SK-N-MC (cell line): Measurements from ENCODE around the gene LPXN.

Experiments used
- DNase-seq: peaks from one replicate; pipeline ENCODE4 v3.0.0-alpha.2; 2011; ENCODE audit warnings: low read depth, low spot score
- H3K27ac ChIP-seq: fragments of 200-600 bp; sonication (generic); 2 replicates; pipeline ENCODE4 v1.5.1; 2016; ENCODE audit warnings: mixed run types
- H3K36me3 ChIP-seq: fragments of 200-600 bp; sonication (generic); 2 replicates; pipeline ENCODE4 v1.6.1; 2017; ENCODE audit warnings: antibody characterized with exemption, low read length, mixed read lengths; ENCODE audit not compliant: insufficient read depth
- H3K4me3 ChIP-seq: fragments of 200-600 bp; sonication (generic); 2 replicates; pipeline ENCODE4 v1.5.1; 2016
- H3K9ac ChIP-seq: fragments of 200-600 bp; sonication (generic); 2 replicates; pipeline ENCODE4 v1.8.0; 2017; ENCODE audit warnings: mixed run types, mixed read lengths; ENCODE audit not compliant: insufficient read length
- H3K9me3 ChIP-seq: fragments of 200-600 bp; sonication (generic); 2 replicates; pipeline ENCODE4 v1.6.1; 2017; ENCODE audit warnings: low read depth, mild to moderate bottlenecking, antibody characterized with exemption, low read length, moderate library complexity, mixed read lengths
- EZH2 ChIP-seq: fragments of 200-600 bp; sonication (generic); IDR thresholded peaks from one replicate; pipeline ENCODE4 v1.6.1; 2017; ENCODE audit warnings: antibody characterized with exemption
- FOXP2 ChIP-seq: optimal IDR thresholded peaks from 2 replicates; pipeline ENCODE3; 2011; ENCODE audit warnings: mild to moderate bottlenecking, moderate library complexity; ENCODE audit not compliant: insufficient read depth; ENCODE audit errors: extremely low read length, control extremely low read depth
- POLR2AphosphoS5 ChIP-seq: IDR thresholded peaks from 2 replicates; pipeline ENCODE4 v1.6.1; 2012; ENCODE audit warnings: mild to moderate bottlenecking, low read depth, low read length, borderline replicate concordance

Gene LPXN

DNA sequence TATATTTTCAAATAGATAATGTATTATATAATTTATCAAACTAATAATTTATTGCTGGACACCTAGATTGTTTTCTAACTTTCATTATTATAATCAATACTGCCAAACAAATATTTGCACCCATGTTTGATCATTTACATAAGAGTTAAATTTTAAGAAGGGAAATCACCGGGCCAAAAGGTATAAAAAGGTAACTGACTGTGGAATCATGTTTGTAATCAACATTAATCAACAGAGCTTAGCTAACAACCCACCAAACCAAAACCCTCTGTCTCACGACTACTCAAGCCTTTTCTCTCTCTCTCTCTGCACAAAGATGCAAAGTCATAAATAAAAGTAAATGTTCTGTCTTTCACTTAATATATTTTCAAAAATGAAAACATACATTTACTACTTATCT is 14.8 kb downstream of the LPXN start:
- H3K27ac ChIP-seq, result no peak overlapping the region

DNA sequence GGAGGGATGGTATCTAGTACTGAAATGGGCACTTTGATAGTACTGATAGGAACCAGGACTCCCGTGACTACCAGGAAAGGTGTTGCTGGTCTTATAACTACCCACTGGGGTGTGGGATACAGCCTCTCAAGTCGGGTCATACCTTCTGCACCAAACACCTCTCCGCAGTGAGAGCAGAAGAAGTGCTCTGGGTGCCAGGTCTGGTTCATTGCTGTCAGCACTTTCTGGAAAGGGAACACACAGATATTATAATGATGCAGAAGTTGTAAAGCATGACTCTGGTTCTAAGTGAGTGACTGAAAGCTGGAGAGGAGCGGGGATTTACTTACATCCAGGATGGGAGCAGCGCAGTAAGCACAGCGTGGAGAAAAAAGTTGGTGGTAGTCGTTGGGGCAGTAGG is 26.0 kb downstream of the LPXN start:
- TF ChIP-seq POLR2AphosphoS5 (no peak), FOXP2 (no peak), EZH2 (no peak)
- no peak for DNase-seq
- H3K4me3 ChIP-seq, result no peak overlapping the region
- H3K9me3 ChIP-seq, result no peaks in the 10 kb centered on the region
- no peak overlapping the region for H3K27ac ChIP-seq
- H3K36me3 ChIP-seq, result no peaks in the 10 kb centered on the region
- no peak overlapping the region for H3K9ac ChIP-seq

More for the DNA sequence above, 14.8 kb downstream of the LPXN start:
- Histone ChIP-seq H3K36me3 (no peaks in the 10 kb centered on the region), H3K4me3 (no peak overlapping the region), H3K9ac (no peak overlapping the region), H3K9me3 (no peaks in the 10 kb centered on the region)
- TF ChIP-seq POLR2AphosphoS5 (no peak), FOXP2 (no peak), EZH2 (no peak)
- no peak for DNase-seq

DNA sequence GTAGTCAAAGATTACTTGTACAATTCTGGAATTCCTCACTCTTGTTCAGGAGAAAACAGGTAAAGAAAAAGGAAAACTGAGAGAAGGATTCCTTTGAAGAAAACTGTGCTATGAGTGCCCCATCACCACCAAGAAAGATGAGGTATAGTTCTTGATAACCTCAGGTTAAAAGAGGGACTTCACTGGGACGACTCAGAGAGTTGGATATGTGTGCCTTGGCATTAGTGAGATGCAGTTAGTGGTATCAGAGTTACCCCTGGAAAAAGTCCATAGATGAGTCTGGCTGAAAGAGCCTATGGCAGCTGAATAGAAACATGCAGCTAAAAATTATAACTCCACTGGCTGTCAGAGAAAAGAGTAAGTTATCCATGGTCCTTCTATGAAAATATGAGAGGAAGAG is 28.8 kb downstream of the LPXN start:
- no peaks in the 10 kb centered on the region for H3K9me3 ChIP-seq
- TF ChIP-seq FOXP2 (no peak), EZH2 (no peak), POLR2AphosphoS5 (no peak)
- H3K9ac ChIP-seq, result no peak overlapping the region
- no peak overlapping the region for H3K4me3 ChIP-seq
- H3K27ac ChIP-seq, result no peak overlapping the region
- no peaks in the 10 kb centered on the region for H3K36me3 ChIP-seq
- DNase-seq, result no peak

DNA sequence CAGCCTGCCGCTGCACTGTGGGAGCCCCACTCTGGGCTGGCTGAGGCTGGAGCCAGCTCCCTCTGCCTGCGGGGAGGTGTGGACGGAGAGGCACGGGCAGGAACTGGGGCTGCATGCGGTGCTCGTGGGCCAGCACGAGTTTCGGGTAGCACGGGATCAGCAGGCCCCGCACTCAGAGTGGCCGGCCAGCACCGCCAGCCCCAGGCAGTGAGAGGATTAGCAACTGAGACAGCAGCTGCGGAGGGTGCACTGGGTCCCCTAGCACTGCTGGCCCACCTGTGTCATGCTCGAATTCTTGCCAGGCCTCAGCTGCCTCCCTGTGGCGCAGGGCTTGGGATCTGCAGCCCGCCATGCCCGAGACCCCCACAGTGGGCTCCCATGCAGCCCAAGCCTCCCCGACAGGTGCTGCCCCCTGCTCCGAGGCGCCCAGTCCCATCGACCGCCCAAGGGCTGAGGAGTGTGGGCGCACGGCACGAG is 43.8 kb downstream of the LPXN start:
- TF ChIP-seq FOXP2, result no peak
- no peak for TF ChIP-seq EZH2
- no peak for TF ChIP-seq POLR2AphosphoS5
- no peaks in the 10 kb centered on the region for H3K36me3 ChIP-seq
- no peaks in the 10 kb centered on the region for H3K9me3 ChIP-seq

DNA sequence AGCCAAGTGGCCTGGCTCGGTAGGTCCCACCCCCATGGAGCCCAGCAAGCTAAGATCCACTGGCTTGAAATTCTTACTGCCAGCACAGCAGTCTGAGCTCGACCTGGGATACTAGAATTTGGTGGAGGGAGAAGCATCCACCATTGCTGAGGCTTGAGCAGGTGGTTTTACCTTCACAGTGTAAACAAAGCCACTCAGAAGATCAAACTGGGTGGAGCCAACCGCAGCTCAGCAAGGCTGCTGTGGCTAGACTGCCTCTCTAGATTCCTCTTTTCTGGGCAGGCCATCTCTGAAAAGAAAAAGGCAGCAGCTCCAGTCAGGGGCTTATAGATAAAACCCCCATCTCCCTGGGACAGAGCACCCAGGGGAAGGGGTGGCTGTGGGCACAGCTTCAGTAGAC is 45.4 kb downstream of the LPXN start:
- no peak for DNase-seq
- Histone ChIP-seq H3K9me3 (no peaks in the 10 kb centered on the region), H3K27ac (no peak overlapping the region), H3K9ac (no peak overlapping the region), H3K4me3 (no peak overlapping the region), H3K36me3 (no peaks in the 10 kb centered on the region)
- TF ChIP-seq EZH2 (no peak), FOXP2 (no peak), POLR2AphosphoS5 (no peak)

More for the DNA sequence above, 43.8 kb downstream of the LPXN start:
- Histone ChIP-seq H3K27ac (no peak overlapping the region), H3K9ac (no peak overlapping the region), H3K4me3 (no peak overlapping the region)
- no peak for DNase-seq

DNA sequence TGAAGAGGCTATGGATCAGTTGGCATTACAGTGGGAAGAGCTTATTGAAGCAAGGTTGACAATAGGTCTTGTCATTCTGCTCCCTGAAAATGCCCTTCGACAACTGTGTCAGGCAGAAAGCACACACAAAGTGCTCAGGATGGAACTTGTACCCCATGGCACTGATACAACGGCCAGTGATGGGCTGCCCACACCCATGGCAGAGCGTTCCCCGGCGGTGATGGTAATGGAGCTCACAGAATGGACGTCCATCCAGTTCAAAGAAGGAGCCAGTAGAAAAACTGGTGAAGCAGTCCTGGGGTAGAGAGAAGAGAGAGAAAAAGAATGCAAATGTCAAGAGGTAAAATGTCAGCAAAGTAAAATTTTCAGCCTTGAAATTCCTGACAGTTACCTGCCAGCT is 48.2 kb downstream of the LPXN start:
- Histone ChIP-seq H3K9me3 (no peaks in the 10 kb centered on the region), H3K27ac (no peak overlapping the region), H3K4me3 (no peak overlapping the region), H3K36me3 (no peaks in the 10 kb centered on the region), H3K9ac (no peak overlapping the region)
- DNase-seq, result no peak
- no peak for TF ChIP-seq POLR2AphosphoS5
- TF ChIP-seq FOXP2, result no peak
- no peak for TF ChIP-seq EZH2

DNA sequence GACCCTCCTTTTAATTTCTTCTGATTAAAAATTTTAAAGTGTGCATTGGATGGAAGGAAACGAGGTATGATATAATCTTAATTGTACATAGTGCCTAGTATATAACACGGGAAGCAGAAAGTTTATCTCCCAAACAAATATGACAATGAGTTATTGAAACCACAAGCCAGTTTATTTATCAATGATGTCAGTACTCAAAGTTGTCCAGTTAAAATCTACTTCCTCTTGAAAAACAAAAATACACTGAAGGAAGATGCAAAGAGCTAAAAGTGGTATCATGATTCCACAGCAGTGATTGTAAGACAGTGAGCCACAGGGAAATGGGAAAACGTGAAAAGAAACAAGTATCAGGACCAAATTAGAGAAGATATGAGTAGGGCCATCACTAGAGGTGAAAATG is 48.9 kb downstream of the LPXN start:
- DNase-seq, result no peak
- no peak for TF ChIP-seq POLR2AphosphoS5
- no peak for TF ChIP-seq EZH2
- TF ChIP-seq FOXP2, result no peak
- no peak overlapping the region for H3K9ac ChIP-seq
- no peaks in the 10 kb centered on the region for H3K9me3 ChIP-seq
- H3K27ac ChIP-seq, result no peak overlapping the region
- H3K4me3 ChIP-seq, result no peak overlapping the region
- H3K36me3 ChIP-seq, result no peaks in the 10 kb centered on the region

DNA sequence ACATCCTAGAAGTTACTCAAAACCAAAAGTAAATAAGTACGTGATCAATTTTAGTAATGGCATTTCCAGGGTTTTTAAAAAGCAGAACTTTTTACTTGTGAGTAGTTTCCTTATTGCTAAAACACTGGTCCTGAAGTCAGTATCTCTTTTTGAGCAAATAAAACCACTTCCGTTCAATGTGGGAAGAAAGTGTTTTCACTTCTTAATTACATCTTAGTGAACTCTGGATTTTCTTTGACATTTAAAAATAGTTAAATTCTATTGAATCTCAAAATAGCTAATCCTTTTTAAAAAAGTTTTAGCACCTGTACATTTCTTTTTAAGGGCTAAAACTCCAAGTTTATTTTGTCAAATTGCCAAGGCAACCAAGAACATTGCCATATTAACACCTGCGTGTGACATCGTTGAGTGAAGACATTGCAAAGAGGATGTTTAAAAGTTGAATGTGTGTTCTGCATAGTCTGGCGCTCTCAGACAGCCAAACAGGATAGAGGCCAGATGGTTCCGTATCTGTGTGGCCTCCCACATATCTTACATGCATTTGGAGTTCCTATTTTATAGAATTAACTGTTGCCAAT is 50.5 kb downstream of the LPXN start:
- no peaks in the 10 kb centered on the region for H3K9me3 ChIP-seq
- no peak overlapping the region for H3K4me3 ChIP-seq
- DNase-seq, result no peak
- no peaks in the 10 kb centered on the region for H3K36me3 ChIP-seq
- no peak overlapping the region for H3K9ac ChIP-seq
- no peak overlapping the region for H3K27ac ChIP-seq
- TF ChIP-seq EZH2 (no peak), FOXP2 (no peak), POLR2AphosphoS5 (no peak)
